Measurements from ENCODE around the gene TSPO.

The TSPO gene

DNA sequence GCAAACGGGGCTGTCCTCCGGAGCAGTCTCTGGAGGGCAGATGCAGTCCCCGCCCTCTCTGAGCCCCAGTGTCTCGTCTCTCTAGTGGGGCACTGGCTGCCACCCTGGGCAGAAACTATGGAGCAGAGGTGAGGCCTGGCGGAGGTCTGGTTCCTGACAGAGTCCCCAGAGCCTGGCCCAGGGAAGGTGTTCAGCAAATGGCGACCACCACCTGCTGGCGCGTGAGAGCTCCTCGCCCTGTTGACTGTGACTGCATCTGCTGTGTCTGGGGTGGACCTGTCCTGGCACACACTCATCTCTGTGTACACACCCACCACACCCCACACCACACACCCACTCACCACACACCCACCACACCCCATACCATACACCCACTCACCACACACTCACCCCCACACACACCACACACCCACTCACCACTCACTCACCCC lies 53.9 kb downstream of the TSPO start:
- no peak for DNase-seq

GRCh38 chr22:43205748-43206508 lies 54.6 kb downstream of the TSPO start:
- DNase-seq, result no peak

DNA sequence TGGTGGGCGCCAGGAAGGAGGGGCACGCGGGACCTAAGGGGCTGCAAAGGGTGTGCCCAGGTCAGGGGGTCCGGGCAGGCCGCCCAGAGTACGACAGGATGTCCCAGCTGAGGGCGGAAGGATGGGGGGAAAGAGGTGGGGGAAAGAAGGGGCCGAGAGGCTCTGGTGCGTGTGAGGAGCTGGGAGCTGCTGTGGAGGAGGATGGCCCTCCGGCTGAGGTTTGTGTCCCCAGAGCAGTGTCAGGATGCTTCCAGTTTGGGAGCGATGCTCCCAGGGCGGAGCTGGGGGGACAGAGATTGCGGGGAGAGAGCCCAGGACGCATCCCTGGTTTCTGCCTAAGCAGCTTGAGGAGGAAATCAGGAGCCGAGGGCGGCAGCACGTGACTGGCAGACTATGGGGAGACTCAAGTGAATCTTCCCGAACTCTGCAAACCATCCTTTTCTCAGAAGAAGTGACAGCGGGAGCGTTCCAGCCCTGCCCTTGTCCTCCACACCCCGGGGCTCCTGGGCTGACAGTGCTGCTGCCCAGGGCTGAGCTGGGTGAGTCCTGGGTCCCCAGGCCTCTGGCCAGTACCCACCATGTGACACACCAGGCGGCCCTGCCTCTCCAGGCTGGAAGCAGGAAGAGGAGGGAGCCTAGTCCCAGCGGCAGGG lies 55.3 kb downstream of the TSPO start:
- DNase-seq, result no peak

GRCh38 chr22:43207386-43207785 lies 56.0 kb downstream of the TSPO start:
- DNase-seq, result no peak

DNA sequence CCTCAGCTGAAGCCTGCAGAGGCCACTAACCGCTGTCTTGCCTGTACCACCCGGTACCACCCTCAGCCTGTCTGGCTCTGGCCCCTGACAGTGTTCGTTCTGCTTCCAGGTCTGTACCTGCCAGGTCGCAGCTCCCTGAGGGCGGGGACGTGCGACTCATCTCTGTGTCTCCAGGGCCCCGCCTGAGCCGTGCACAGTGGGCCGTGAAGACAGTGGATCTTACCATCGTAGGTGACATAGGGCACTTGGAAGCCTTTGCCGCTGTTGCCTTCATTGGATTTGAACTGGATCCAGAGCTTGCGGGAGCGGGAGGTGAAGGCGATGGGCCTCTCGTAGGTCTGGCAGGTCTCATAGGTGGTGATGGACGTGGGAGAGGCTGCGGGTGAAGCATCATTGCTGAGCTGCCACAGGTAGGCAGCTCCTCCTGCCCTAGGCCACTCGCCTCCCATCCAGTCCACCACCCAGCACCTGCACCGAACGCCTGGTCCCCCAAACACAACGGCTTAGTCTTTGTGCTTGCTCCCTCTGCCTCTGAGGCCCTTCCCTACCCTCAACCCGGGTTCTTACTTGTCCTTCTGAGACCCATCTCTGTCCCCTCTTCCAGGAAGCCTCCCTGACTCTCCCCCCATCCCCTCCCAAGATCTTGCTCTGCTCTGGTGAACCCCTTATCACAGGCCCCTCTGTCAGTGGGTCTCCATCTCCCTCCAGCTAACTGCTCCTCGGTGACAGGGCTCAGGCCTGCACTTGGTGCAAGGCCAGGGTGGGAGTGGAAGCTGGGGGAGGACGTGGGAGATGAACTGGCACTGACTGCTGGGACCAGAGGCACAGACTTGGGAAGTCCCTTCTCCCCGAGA lies 56.7 kb downstream of the TSPO start:
- DNase-seq, result no peak

DNA sequence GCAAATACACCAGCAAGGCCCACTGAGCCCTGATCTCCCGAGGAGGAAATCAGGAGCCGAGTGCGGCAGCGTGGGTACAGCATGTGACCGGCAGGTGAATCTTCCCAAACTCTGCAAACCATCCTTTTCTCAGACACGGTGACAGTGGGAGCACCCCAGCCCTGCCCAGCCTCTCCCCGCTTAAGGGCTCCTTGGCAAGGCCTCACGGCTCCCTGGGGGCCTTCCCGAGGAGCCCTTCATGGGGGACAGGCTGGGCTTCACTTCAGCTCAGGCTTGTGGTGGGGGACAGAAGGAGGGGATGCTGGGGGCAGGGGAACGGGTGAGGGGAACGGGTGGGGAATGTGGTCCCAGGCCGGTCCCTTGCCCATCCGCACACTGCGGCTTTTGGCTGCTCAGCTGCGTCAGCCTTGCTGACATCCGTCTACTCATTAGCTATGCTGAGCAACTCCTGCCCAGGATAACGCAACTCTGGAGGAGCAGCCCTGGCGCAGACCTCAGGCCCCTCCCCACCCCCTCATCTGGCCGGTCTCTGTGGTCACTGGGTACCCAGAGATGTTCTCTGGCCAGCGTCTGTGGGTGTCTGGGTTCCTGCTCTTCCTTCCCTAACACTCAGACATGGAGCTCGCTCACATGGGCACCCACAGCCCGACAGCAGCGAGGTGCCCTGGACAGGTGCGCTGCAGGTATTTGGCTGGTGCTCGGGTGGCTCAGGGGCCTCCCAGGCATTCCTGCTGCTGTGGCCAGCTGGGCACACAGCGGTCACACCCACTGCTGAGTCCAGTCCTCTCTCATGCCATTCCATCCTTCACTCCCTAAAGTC lies 57.6 kb downstream of the TSPO start:
- DNase-seq, result no peak

DNA sequence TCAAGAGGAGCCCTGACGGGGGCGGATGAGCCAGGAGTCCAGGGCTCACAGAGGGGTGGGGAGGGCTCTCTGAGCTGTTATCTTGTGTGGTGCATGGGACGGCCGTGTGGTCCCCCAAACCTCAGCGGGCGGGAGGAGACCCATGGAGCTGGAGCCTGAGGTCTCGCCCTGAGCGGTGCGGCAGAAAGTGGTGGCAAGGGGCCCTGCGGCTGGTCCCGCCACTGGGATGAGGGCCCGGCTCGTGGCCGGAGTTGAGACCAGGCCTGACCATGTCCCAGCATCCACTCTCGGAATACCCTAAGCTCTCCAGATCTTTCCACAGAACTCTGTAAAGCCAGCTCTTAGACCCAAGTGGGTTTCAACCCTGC lies 58.1 kb downstream of the TSPO start:
- no peak for DNase-seq

DNA sequence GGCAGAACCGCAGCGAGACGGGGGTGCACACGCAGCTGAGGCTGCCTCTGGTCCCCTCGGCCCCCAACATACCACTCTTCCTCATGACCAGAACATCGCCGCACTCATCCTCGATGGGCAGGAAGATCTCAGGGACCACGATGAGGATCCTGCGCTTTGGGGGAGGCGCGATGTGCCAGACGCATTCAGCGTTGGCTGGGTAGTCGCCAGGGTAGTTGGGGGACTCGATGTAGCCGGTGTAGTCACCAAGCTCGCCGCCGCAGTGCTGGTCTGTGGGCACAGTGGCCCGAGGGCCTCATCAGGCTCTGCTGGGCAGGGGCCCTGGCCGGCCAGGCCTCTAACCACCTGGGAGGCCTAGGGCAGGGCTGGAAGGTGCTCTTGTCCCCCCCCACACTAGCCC lies 58.6 kb downstream of the TSPO start:
- no peak for DNase-seq

- DNase-seq, result no peak
Measured at GRCh38 chr22:43210631-43211515, 59.5 kb downstream of the TSPO start.

DNA sequence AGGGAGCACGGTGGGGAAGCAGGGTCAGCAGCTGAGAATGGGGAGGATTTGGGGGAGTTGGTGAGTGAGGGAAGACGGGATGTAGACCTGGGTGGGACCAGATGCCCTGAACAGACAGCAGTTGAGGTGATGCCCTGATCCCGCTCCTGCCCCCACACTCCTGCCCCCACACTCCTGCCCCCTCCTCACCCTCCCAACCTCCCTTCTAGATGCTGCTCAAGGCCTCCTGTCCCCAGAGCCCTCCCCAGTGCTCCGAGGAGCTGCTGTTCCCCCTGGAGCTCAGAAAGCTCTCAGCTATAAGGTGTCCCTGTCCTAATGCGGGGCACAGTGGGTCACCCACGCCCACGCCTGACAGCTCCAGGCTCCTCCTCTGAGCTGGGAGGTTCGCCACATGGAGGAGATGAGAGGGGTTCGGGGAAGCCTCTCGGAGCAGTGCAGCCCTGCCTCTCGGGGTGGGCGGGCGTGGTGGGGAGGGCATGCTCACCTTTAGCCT lies 60.6 kb downstream of the TSPO start:
- DNase-seq, result no peak

- no peak for DNase-seq
Measured at GRCh38 chr22:43212434-43212952, 61.1 kb downstream of the TSPO start.

All from HCEC 1CT (cell line).